GM12878 (cell line): ENCODE results near the gene CIRBP. TPM values are rescaled to one million over a fixed set of nuclear protein-coding genes. Genes with fewer than 3 reads are reported as not detected.

ENCODE experiments used
- CREB1 ChIP-seq: IDR thresholded peaks from 2 replicates; pipeline ENCODE4 v1.6.1; 2012; ENCODE audit warnings: low read depth, mild to moderate bottlenecking, inconsistent platforms
- EZH2 ChIP-seq: IDR thresholded peaks from 2 replicates; pipeline ENCODE4 v1.6.1; 2012; ENCODE audit warnings: low read depth, mild to moderate bottlenecking, control low read depth, inconsistent platforms, low read length, borderline replicate concordance; ENCODE audit not compliant: control insufficient read depth
- GATAD2B ChIP-seq: fragments of 450-650 bp; conservative IDR thresholded peaks from 2 replicates; pipeline ENCODE4 v1.6.1; 2017; ENCODE audit warnings: low read depth, mild to moderate bottlenecking, moderate library complexity
- HSF1 ChIP-seq: fragments of 150-350 bp; IDR thresholded peaks from 2 replicates; pipeline ENCODE4 v1.6.1; 2014; ENCODE audit warnings: mild to moderate bottlenecking, low read depth, low read length
- LARP7 ChIP-seq: fragments of 450-650 bp; IDR thresholded peaks from 2 replicates; pipeline ENCODE4 v1.6.1; 2017; ENCODE audit warnings: mild to moderate bottlenecking
- MAX ChIP-seq: IDR thresholded peaks from 2 replicates; pipeline ENCODE4 v1.6.1; 2012; ENCODE audit warnings: low read depth, low read length, improper control_type of control experiment
- MEF2A ChIP-seq: IDR thresholded peaks from 2 replicates; pipeline ENCODE4 v1.6.1; 2011; ENCODE audit warnings: low read depth, mild to moderate bottlenecking, low read length, moderate library complexity; ENCODE audit not compliant: insufficient read depth
- NFYA ChIP-seq: IDR thresholded peaks from 2 replicates; pipeline ENCODE4 v1.6.1; 2011; ENCODE audit warnings: low read depth, mild to moderate bottlenecking, low read length, improper control_type of control experiment, borderline replicate concordance
- POU2F2 ChIP-seq: IDR thresholded peaks from 3 replicates; pipeline ENCODE4 v1.6.1; 2011; ENCODE audit warnings: low read depth, mild to moderate bottlenecking, low read length, borderline replicate concordance
- STAT1 ChIP-seq: fragments of 450-650 bp; conservative IDR thresholded peaks from 2 replicates; pipeline ENCODE4 v1.6.1; 2014; ENCODE audit warnings: antibody characterized with exemption, mild to moderate bottlenecking
- TCF7 ChIP-seq: IDR thresholded peaks from 2 replicates; pipeline ENCODE4 v1.6.1; 2014; ENCODE audit warnings: antibody characterized with exemption, borderline replicate concordance
- ZSCAN29 ChIP-seq: fragments of 450-650 bp; IDR thresholded peaks from 2 replicates; pipeline ENCODE4 v1.6.1; 2017; ENCODE audit warnings: mild to moderate bottlenecking, moderate library complexity
- polyA plus RNA-seq, 11 experiments: library from polyadenylated mRNA; depleted of rRNA in 4 of 11; unstranded in 6 of 11; stranded (reverse) in 5 of 11; fragments of >200 nt; fragmentation: Nextera tagmentation in 4 of 11; fragmentation: Illumina TruSeq in 1 of 11; extraction: Ambion mirVana in 4 of 11; extraction: Trizol in 1 of 11; gene quantifications; 1 replicate in 1 of 11; 2 replicates in 10 of 11; pipeline versions ENCODE4 v1.2.1 to v1.2.3, GENCODE V29; 2011 to 2016; ENCODE audit warnings: inconsistent platforms in 2 of 11, missing spikeins in 2 of 11, low read depth in 1 of 11
- total RNA-seq, 4 experiments: library from RNA; depleted of rRNA in 3 of 4; stranded (reverse); fragments of >200 nt in 3 of 4; fragmentation: Illumina TruSeq in 1 of 4; extraction: Trizol in 1 of 4; gene quantifications; 2 replicates each; pipeline versions ENCODE4 v1.2.1 to v1.2.3, GENCODE V29; 2013 to 2021
- TF ChIP-seq, protein P1 (sequence below), 3 experiments: IDR thresholded peaks in 2 of 3; conservative IDR thresholded peaks in 1 of 3; 2 replicates each; pipeline ENCODE4 v1.5.1; 2011; ENCODE audit warnings: low read depth in 3 of 3, low read length in 3 of 3, mild to moderate bottlenecking in 3 of 3, control low read depth in 2 of 3, moderate library complexity in 2 of 3, inconsistent platforms in 1 of 3, mixed read lengths in 1 of 3; ENCODE audit not compliant: control insufficient read depth in 2 of 3, insufficient read depth in 1 of 3; ENCODE audit errors: extremely low read depth in 1 of 3
- TF ChIP-seq, protein P2 (sequence below): fragments of 450-650 bp; conservative IDR thresholded peaks from 2 replicates; pipeline ENCODE4 v1.6.1; 2017; ENCODE audit warnings: mild to moderate bottlenecking, moderate library complexity
- TF ChIP-seq, protein P3 (sequence below): fragments of 450-650 bp; IDR thresholded peaks from 2 replicates; pipeline ENCODE4 v1.6.1; 2017; ENCODE audit warnings: mild to moderate bottlenecking
- TF ChIP-seq, protein P4 (sequence below): IDR thresholded peaks from 2 replicates; pipeline ENCODE4 v1.6.1; 2011; ENCODE audit warnings: low read depth, low read length, improper control_type of control experiment, borderline replicate concordance
- TF ChIP-seq, protein P5 (sequence below): fragments of 450-650 bp; IDR thresholded peaks from 2 replicates; pipeline ENCODE4 v1.6.1; 2018; ENCODE audit warnings: borderline replicate concordance, mild to moderate bottlenecking; ENCODE audit not compliant: partially characterized antibody

Gene CIRBP
- total and polyA plus RNA-seq, 10 of the 15 experiments (the other 5 are each of a cell fraction or from before 2014, with no cell fraction given) = 27.6 to 335 (median 229) TPM

GRCh38 chr19:1266129-1266915 is 2.8 kb upstream of the CIRBP start (continued):
- TF ChIP-seq MEF2A (peak; percentile 83; the same call in 1 of the 2 replicates), CREB1 (no peak), MAX (no peak), NFYA (no peak), LARP7 (peak; percentile 82), STAT1 (no peak), HSF1 (no peak), EZH2 (no peak), TCF7 (no peak), ZSCAN29 (no peak), GATAD2B (peak; percentile 90), POU2F2 (no peak)
- TF ChIP-seq, protein P1, sequence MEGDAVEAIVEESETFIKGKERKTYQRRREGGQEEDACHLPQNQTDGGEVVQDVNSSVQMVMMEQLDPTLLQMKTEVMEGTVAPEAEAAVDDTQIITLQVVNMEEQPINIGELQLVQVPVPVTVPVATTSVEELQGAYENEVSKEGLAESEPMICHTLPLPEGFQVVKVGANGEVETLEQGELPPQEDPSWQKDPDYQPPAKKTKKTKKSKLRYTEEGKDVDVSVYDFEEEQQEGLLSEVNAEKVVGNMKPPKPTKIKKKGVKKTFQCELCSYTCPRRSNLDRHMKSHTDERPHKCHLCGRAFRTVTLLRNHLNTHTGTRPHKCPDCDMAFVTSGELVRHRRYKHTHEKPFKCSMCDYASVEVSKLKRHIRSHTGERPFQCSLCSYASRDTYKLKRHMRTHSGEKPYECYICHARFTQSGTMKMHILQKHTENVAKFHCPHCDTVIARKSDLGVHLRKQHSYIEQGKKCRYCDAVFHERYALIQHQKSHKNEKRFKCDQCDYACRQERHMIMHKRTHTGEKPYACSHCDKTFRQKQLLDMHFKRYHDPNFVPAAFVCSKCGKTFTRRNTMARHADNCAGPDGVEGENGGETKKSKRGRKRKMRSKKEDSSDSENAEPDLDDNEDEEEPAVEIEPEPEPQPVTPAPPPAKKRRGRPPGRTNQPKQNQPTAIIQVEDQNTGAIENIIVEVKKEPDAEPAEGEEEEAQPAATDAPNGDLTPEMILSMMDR (IDR thresholded peaks at IDR 0.05 in 2 of 3, conservative IDR thresholded peaks at IDR 0.05 in 1 of 3; ENCODE audit: control insufficient read depth in 2 of 3, extremely low read depth in 1 of 3, insufficient read depth in 1 of 3, low read depth in 3 of 3, low read length in 3 of 3) = 0 out of 6 replicates have a peak, but pooled peaks of 1 of the 3 experiments have one; percentile 0
- TF ChIP-seq, protein P2, sequence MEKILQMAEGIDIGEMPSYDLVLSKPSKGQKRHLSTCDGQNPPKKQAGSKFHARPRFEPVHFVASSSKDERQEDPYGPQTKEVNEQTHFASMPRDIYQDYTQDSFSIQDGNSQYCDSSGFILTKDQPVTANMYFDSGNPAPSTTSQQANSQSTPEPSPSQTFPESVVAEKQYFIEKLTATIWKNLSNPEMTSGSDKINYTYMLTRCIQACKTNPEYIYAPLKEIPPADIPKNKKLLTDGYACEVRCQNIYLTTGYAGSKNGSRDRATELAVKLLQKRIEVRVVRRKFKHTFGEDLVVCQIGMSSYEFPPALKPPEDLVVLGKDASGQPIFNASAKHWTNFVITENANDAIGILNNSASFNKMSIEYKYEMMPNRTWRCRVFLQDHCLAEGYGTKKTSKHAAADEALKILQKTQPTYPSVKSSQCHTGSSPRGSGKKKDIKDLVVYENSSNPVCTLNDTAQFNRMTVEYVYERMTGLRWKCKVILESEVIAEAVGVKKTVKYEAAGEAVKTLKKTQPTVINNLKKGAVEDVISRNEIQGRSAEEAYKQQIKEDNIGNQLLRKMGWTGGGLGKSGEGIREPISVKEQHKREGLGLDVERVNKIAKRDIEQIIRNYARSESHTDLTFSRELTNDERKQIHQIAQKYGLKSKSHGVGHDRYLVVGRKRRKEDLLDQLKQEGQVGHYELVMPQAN = peak; percentile 54; the same call in 1 of the 2 replicates
- TF ChIP-seq, protein P3, sequence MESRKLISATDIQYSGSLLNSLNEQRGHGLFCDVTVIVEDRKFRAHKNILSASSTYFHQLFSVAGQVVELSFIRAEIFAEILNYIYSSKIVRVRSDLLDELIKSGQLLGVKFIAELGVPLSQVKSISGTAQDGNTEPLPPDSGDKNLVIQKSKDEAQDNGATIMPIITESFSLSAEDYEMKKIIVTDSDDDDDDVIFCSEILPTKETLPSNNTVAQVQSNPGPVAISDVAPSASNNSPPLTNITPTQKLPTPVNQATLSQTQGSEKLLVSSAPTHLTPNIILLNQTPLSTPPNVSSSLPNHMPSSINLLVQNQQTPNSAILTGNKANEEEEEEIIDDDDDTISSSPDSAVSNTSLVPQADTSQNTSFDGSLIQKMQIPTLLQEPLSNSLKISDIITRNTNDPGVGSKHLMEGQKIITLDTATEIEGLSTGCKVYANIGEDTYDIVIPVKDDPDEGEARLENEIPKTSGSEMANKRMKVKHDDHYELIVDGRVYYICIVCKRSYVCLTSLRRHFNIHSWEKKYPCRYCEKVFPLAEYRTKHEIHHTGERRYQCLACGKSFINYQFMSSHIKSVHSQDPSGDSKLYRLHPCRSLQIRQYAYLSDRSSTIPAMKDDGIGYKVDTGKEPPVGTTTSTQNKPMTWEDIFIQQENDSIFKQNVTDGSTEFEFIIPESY = no peak
- TF ChIP-seq, protein P4, sequence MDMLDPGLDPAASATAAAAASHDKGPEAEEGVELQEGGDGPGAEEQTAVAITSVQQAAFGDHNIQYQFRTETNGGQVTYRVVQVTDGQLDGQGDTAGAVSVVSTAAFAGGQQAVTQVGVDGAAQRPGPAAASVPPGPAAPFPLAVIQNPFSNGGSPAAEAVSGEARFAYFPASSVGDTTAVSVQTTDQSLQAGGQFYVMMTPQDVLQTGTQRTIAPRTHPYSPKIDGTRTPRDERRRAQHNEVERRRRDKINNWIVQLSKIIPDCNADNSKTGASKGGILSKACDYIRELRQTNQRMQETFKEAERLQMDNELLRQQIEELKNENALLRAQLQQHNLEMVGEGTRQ = no peak
- TF ChIP-seq, protein P5, sequence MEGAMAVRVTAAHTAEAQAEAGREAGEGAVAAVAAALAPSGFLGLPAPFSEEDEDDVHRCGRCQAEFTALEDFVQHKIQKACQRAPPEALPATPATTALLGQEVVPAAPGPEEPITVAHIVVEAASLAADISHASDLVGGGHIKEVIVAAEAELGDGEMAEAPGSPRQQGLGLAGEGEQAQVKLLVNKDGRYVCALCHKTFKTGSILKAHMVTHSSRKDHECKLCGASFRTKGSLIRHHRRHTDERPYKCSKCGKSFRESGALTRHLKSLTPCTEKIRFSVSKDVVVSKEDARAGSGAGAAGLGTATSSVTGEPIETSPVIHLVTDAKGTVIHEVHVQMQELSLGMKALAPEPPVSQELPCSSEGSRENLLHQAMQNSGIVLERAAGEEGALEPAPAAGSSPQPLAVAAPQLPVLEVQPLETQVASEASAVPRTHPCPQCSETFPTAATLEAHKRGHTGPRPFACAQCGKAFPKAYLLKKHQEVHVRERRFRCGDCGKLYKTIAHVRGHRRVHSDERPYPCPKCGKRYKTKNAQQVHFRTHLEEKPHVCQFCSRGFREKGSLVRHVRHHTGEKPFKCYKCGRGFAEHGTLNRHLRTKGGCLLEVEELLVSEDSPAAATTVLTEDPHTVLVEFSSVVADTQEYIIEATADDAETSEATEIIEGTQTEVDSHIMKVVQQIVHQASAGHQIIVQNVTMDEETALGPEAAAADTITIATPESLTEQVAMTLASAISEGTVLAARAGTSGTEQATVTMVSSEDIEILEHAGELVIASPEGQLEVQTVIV = no peak
